Measurements from ENCODE around the gene CDK5RAP1. TPM values are rescaled to one million over a fixed set of nuclear protein-coding genes. Genes with fewer than 3 reads are reported as not detected.

The CDK5RAP1 gene
- polyA plus RNA-seq, 1 experiment: 24.6 TPM

- DNase-seq (ENCODE audit: low read depth, low spot score): peak; percentile 47
- ChIA-PET CTCF (interaction anchor here (0.6 kb wide), 1 partner anchor 143 kb away, joined by 8 read pairs; no protein-coding TSS in a partner anchor), POLR2A (interaction anchor here (1.1 kb wide), 1 partner anchor 71 kb away, joined by 5 read pairs; the partner anchor contains the start of gene SNTA1)
- Histone ChIP-seq H3K9me3 (ENCODE audit: control insufficient read depth, insufficient read depth, low read length) (peaks cover 2% of the 10 kb centered on the region; the same call in 1 of the 2 replicates), H3K27me3 (ENCODE audit: control insufficient read depth, insufficient read depth, low read length) (no peaks in the 10 kb centered on the region), H3K4me3 (ENCODE audit: low read depth, low read length) (no peak overlapping the region), H3K27ac (ENCODE audit: low read depth, low read length) (peak overlapping the region; percentile 58)
- no peak for TF ChIP-seq CTCF (IDR thresholded peaks at IDR 0.05; ENCODE audit: low read depth, low read length)
Measured at GRCh38 chr20:33372993-33373441, 28.3 kb downstream of the CDK5RAP1 start.

GRCh38 chr20:33370291-33370690, 31.0 kb downstream of the CDK5RAP1 start:
- no peak for DNase-seq (ENCODE audit: low read depth, low spot score)
- POLR2A ChIA-PET: no interaction called here
- Histone ChIP-seq H3K4me3 (ENCODE audit: low read depth, low read length) (no peak overlapping the region), H3K27ac (ENCODE audit: low read depth, low read length) (no peak overlapping the region), H3K27me3 (ENCODE audit: control insufficient read depth, insufficient read depth, low read length) (no peaks in the 10 kb centered on the region), H3K9me3 (ENCODE audit: control insufficient read depth, insufficient read depth, low read length) (peaks cover 2% of the 10 kb centered on the region; the same call in 1 of the 2 replicates)
- CTCF ChIA-PET: no interaction called here
- no peak for TF ChIP-seq CTCF (IDR thresholded peaks at IDR 0.05; ENCODE audit: low read depth, low read length)

GRCh38 chr20:33362898-33363297, 38.4 kb downstream of the CDK5RAP1 start:
- CTCF ChIA-PET: no interaction called here
- H3K27ac ChIP-seq (ENCODE audit: low read depth, low read length): no peak overlapping the region

GRCh38 chr20:33359399-33360261, 41.7 kb downstream of the CDK5RAP1 start:
- Histone ChIP-seq H3K4me3 (ENCODE audit: low read depth, low read length) (no peak overlapping the region), H3K9me3 (ENCODE audit: control insufficient read depth, insufficient read depth, low read length) (no peaks in the 10 kb centered on the region), H3K27me3 (ENCODE audit: control insufficient read depth, insufficient read depth, low read length) (no peaks in the 10 kb centered on the region), H3K27ac (ENCODE audit: low read depth, low read length) (no peak overlapping the region)
- ChIA-PET POLR2A (no interaction called here), CTCF (no interaction called here)
- DNase-seq (ENCODE audit: low read depth, low spot score): no peak
- no peak for TF ChIP-seq CTCF (IDR thresholded peaks at IDR 0.05; ENCODE audit: low read depth, low read length)

More at GRCh38 chr20:33362898-33363297, 38.4 kb downstream of the CDK5RAP1 start:
- TF ChIP-seq CTCF (IDR thresholded peaks at IDR 0.05; ENCODE audit: low read depth, low read length): no peak
- no peaks in the 10 kb centered on the region for H3K27me3 ChIP-seq (ENCODE audit: control insufficient read depth, insufficient read depth, low read length)
- POLR2A ChIA-PET: no interaction called here
- H3K9me3 ChIP-seq (ENCODE audit: control insufficient read depth, insufficient read depth, low read length): no peaks in the 10 kb centered on the region
- no peak overlapping the region for H3K4me3 ChIP-seq (ENCODE audit: low read depth, low read length)
- DNase-seq (ENCODE audit: low read depth, low spot score): no peak

GRCh38 chr20:33353013-33353402, 48.3 kb downstream of the CDK5RAP1 start:
- H3K9me3 ChIP-seq (ENCODE audit: control insufficient read depth, insufficient read depth, low read length): no peaks in the 10 kb centered on the region
- TF ChIP-seq CTCF (IDR thresholded peaks at IDR 0.05; ENCODE audit: low read depth, low read length): no peak
- no peak for DNase-seq (ENCODE audit: low read depth, low spot score)
- H3K27ac ChIP-seq (ENCODE audit: low read depth, low read length): no peak overlapping the region
- H3K27me3 ChIP-seq (ENCODE audit: control insufficient read depth, insufficient read depth, low read length): no peaks in the 10 kb centered on the region
- ChIA-PET CTCF (no interaction called here), POLR2A (no interaction called here)
- H3K4me3 ChIP-seq (ENCODE audit: low read depth, low read length): no peak overlapping the region
